GM18519 (cell line): ENCODE results near the gene CLECL1.
"Not testable (repeated sequence)": the region's sequence is repeated elsewhere in the genome, so short reads cannot be mapped to it uniquely, and the experiment has no call there.

Experiments
- ATAC-seq: cut with Tn5 transposase; IDR thresholded peaks from one replicate; pipeline ENCODE4 v1.9.1; 2021; ENCODE audit warnings: mild to moderate bottlenecking, moderate library complexity; ENCODE audit not compliant: unreplicated experiment, low FRiP score

The CLECL1 gene

GRCh38 chr12:9725213-9725870 lies 7.6 kb downstream of the CLECL1 start:
- ATAC-seq: no peak

- ATAC-seq: no peak
Observed at GRCh38 chr12:9724023-9724422, 8.9 kb downstream of the CLECL1 start.

DNA sequence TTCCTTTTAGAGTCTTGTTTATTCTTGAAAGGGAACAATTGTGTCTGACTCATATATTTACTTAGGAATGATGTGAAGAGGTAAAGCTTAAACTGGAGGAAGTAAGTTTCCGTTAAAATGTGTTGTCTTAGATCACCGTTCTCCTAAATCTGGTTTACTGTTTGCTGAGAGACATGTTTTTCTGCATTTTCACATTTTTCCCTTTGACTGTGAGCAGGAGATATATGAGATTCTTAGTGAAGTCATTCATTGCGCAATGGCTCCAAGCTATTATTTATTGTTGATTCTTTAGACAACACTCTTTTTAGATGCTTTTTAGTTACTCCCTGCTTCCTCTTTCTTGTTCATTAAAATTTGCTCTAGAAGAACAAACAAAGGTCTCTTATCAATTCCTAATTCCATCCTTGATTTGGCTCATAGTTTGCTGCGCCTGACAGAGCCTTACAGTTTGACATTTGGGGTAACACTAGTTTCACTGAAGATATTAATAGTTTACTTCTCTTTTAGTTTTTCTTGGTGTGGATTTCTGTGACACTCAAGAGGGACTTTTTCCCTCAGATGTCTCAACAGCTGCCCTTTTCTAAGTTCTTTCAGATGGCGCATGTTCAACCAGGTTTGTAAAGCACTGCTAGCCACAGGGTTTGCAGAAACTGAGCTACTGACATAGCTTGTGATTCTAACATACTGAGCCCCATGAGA lies 11.4 kb downstream of the CLECL1 start:
- peak; percentile 36 for ATAC-seq

DNA sequence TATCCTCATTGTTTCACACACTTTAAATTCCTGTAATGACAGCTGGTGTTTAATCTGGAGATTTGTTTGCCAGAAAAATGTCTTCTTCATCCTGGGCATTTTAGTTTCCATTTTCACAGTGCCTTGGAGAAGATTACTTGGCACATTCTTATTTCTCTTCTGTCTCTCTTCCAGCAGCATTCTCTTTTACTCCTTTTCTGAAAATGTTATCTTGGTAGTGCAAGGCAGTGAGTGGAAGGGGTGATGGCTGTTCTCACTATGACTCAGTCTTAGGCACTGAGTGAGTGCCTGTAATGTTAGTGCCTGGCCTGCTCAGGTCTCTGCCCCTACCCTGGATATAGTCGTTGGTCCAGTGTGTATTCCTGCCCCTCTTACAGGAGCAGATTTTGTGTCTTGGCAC lies 13.1 kb downstream of the CLECL1 start:
- ATAC-seq: no peak

GRCh38 chr12:9718968-9719367 lies 13.9 kb downstream of the CLECL1 start:
- no peak for ATAC-seq

DNA sequence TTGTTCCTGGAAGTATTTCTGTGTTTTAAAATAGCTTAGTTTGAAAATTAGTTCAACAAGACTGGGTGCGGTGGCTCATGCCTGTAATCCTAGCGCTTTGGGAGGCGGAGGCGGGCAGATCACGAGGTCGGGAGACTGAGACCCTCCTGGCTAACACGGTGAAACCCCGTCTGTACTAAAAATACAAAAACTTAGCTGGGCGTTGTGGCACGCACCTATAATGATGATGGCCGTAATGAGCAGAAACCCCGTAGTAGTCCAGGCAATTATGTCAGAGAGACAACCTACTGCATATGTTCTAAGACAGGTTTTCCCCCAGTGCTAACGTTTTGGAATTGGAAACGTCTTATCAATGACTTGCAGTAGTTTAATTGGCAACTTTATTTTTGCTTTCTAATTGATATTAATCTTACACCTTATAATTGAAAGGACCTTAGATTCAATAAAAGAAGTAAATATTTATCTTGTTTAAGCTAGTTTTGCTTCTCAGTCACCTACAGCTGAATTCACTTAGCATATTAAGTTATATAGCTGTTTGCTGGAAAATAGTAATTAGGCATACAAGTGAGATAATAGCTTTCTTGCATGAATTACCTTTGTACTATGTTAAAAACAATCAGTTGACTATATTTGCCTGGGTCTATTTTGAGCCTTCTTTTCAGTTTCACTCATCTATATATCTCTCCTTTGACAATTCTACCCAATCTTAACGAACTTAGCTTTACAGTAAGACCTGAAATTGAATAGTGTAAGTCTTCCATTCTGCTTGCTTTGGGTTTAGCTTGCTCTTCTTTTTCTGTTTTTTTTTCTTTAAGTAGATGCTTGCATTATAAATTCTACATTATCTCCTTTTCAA lies 15.6 kb downstream of the CLECL1 start:
- ATAC-seq: no peak

DNA sequence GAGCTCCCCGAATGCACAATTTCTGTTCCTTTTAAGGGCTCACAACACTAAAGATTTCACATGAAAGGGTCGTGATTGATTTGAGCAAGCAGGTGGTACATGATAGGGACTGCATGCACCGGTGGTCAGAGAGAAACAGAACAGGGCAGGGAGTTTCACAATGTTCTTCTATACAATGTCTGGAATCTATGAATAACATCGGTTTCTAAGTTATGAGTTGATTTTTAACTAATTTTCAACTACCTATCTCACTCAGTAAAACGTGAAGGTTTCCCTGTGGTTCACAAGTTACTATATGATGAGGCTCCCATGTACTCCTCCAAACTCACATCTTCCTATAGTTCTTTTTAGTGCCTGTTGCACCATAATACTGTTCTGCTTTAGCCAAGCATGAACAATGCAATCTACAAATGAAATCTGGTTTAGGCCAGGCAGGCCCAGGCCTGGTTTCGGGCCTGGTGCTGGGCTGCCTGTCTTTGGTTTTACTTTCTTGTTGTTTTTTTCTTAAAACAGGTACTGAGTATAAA lies 19.8 kb downstream of the CLECL1 start:
- peak; percentile 46 for ATAC-seq

- no peak for ATAC-seq
Observed at GRCh38 chr12:9711664-9712063, 21.2 kb downstream of the CLECL1 start.

DNA sequence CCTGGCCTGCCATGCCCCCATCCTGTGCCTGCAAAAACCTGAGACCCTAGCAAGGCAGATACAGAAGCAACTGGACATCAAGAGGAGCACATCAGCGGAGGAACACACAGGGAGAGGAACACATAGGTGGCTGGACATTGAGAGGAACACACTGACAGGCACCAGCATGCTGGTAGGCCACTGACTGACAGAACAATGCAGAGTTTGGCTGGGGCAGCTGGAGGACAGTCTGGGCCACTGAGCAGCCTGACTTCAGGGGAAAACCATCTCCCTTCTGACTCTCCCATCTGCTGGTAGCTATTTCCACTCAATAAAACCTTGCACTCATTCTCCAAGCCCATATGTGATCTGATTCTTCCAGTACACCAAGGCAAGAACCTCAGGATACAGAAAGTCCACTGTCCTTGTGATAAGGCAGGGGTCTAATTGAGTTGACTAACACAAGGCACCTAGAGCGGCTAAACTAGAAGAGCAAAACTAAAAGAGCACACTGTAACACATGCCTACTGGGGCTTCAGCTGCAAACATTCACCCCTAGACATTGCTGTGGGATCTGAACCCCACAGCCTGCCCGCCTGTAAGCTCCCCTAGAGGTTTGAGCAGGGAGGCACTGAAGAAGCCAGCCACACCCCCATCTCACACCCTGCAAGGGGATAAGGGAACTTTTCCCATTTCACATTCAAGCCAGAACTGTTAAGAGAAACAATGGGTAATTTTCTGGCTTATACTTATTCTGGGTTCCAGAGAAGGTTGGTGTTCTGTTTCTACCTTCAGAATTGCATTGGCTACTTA lies 22.1 kb downstream of the CLECL1 start:
- ATAC-seq: no peak

DNA sequence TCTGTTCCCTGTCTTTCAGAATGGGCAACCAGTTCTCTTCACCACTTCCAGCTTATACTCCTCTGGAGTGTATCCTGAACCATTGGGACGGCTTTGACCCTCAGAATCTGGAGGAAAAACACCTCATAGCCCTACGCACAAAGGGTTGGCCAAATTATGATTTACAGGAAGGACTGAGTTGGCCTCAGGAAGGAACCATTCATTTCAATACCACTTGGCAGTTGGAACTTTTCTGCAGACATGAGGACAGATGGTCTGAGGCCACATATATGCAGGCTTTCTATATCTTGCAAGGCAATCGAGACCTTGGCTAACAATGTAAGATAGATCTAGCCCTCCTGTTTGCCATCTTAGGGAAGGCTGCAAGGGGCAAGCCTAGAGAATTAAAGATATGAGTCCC lies 24.0 kb downstream of the CLECL1 start:
- ATAC-seq: no peak

DNA sequence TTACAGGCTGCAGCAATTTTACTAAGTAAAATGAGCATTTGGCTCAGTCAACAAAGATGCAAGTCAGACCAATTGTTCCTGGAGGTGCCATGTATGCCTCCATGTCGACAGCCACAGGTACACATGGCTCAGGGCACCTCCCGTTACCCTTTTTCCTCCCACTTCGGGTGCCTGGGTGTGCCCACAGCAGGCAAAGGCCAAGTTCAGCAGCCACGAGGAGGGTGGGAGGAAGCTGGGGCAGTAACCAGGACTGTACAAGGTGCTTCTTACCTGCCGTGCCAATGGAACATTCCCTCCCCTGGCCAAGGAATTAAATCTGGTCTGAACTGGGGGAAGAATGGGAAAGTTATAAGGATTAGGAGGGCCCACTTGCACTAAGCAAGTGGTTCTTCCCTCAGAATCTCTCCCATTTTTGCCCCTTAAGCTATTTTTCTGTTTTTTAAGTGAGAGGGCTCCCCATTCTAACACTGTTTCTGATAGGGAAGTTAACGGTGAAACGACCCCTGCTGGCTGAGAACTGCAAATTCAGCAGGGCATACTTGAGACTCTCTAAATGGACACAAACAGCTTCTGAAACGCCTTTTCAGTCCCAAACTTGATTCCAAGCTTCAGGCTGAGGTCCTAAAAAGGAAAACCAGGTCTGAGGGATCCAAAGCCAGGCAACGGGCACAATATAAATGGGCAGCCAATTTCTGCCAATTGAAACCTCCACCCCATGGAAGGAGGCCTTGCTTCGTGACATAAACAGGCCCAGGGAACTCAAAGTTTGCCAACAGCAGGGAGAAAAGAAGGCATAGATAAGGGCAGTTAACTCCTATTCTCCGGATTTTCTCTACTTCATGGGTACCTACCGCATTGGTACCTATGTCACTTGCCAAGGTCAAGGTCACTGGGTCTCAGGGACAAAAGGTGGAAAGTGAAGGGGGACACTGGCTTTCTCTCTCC lies 24.8 kb downstream of the CLECL1 start:
- ATAC-seq: no peak

- ATAC-seq: no peak
Observed at GRCh38 chr12:9707356-9707755, 25.5 kb downstream of the CLECL1 start.

GRCh38 chr12:9706086-9706685 lies 26.7 kb downstream of the CLECL1 start:
- ATAC-seq: no peak

DNA sequence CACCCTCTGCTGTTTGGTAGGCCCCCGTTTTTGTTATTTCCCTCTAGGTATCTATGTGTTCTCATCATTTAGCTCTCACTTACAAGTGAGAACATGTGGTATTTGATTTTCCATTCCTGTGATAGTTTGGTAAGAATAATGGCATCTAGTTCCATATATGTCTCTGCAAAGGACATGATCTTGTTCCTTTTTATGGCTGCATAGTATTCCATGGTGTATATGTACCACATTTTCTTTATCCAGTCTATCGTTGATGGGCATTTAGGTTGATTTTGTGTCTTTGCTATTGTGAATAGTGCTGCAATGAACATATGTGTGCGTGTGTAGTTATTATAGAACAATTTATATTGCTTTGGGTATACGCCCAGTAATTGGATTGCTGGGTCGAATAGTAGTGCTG lies 28.3 kb downstream of the CLECL1 start:
- ATAC-seq: not testable (repeated sequence)

DNA sequence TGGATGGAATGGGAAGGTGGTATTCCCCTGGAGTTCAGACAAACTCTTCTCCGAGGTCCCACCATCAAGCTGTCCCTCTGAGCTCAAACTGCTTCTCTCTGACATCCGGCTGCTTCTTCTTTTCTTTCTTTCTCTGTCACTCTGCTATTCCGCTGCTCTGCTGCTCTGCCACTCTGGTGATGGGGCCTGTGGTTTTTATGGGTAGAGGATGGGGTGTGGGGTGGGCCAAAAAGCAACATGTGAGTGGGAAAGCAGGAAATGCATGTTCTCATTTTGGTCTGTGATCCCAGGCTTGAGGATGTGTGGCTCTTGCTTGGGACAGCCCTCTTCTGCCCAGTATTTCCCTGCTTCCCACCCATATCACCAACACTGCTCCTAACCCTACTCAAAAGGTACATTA lies 30.6 kb downstream of the CLECL1 start:
- ATAC-seq: no peak

GRCh38 chr12:9701380-9702154 lies 31.3 kb downstream of the CLECL1 start:
- ATAC-seq: no peak

GRCh38 chr12:9700606-9700956 lies 32.3 kb downstream of the CLECL1 start:
- ATAC-seq: no peak

- no peak for ATAC-seq
Observed at GRCh38 chr12:9699898-9700605, 32.8 kb downstream of the CLECL1 start.
